DMS79 (cell line): ENCODE measurements around the gene CETN1.
A peak's percentile ranks its signal among the peaks of the same experiment; 100 is the strongest.

ENCODE experiments used
- DNase-seq: peaks from one replicate; lab custom pipeline; 2025; lab: John Stamatoyannopoulos, UW

The CETN1 gene

DNA sequence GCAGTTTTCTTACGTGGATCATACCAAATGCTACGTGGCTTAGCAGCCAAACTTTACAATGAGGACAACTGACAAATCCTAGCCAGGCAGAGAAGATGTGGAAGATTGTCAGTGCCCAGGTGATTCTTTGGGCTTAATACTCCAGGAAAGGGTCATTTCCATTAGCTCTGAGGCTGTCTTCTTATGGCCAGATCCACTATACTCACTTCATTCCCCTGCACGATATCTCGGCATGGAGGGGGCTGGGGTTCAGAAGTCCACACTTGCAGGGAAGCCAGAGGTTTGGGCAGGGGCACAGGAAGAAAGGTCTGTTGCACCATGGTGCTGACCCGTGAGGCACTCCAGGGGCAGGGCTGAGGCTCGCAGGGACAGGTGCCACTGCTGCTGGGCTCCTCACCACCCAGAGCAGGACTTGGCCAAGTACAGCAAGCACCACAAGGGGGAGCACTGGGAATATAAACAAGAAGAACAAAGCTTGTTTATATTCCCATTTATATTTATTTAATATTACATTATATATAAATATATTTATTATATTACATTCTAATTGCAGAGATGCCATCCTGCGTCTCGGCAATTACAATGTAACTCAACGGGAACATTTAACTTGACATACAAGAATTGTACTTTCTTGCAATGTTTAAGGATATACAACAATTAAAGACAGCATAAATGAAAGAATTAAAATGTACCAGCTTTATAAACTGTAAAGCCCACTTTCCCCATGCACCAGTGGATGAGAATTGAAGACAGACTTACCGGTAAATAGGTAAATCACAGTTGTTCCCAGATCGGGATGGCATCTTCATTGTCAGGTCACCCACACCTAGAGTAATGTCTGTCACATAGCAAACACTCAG is 43.8 kb downstream of the CETN1 start:
- peak; percentile 42 for DNase-seq

DNA sequence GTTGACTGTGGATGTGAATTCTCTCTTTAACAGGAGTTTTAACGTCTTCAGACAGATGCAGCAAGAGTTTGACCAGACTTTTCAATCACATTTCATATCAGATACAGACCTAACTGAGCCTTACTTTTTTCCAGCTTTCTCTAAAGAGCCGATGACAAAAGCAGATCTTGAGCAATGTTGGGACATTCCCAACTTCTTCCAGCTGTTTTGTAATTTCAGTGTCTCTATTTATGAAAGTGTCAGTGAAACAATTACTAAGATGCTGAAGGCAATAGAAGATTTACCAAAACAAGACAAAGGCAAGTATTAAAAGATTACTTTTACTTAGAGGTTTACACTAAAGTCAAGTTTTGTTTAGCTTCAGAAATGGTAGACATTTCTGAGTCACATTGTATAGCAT is 47.1 kb downstream of the CETN1 start:
- DNase-seq: no peak

DNA sequence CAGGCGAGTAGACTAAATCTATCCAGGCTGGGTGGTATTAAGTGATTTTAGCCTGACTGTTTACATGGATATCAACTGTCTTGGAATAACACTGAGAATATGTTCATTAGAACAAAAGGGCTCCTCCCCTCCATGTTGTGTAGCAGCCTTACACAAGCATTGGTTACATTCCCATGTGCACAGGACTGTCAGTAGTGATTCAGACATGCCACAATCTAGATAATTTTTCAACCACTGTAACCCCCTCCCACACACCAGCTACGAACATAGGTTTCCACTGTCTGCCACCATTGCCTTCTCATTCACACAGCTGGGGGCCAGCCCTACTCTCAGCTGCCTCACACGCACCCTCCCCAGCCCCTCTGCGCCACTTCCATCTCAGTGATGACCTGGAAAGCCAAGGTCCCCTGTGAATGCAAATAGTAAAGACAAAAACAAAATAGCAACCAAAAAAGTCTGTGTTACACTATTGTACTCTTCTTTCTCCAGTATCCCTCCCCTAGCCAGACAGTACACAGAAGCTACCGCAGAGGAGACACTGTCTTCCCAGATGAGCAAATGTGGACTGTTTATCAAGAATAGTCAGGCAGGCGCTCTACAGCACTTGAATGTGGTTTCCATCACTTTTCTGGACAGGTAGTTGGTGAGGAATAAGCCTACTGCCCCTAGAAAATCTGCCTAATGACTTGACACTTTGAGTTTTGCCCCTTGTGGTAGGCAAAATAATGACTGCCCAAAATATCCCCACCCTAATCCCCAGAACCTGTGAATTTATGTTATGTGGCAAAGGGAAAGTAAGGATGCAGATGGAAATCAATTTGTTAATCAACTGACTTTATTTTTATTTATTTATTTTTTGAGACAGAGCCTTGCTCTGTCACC is 49.3 kb downstream of the CETN1 start:
- DNase-seq: no peak

DNA sequence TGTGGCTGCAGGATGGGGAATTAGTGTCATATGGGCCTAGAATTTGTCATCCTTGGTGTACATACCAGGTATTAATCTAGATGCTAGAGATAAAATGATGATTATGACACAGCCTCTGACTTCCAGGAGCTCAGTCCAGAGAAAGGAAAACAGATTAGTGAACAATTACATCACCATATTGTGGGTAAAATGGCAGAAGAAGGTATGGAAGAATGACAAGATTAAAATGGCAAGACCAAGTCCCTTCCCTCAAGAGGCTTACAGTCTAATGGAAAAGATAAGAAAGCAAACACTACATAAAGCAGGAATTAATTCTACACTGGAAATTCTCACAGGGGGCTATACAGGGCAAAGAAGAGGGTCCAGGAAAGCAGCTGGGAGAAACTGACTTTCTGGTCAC is 51.4 kb downstream of the CETN1 start:
- no peak for DNase-seq
